NCI-H345 treated with DMSO at 0.1 percent for 48 hours (cell line): Measurements from ENCODE around the gene CCL4L2.
"Not testable (repeated sequence)": the region's sequence is repeated elsewhere in the genome, so short reads cannot be mapped to it uniquely, and the experiment has no call there.

Experiments
- DNase-seq: peaks from one replicate; lab custom pipeline; 2025; ENCODE audit not compliant: unreplicated experiment; lab: John Stamatoyannopoulos, UW

The CCL4L2 gene

GRCh38 chr17:36220737-36221580 is 10.1 kb downstream of the CCL4L2 start:
- not testable (repeated sequence) for DNase-seq

- DNase-seq: not testable (repeated sequence)
Observed at GRCh38 chr17:36221581-36222100, 10.8 kb downstream of the CCL4L2 start.

DNA sequence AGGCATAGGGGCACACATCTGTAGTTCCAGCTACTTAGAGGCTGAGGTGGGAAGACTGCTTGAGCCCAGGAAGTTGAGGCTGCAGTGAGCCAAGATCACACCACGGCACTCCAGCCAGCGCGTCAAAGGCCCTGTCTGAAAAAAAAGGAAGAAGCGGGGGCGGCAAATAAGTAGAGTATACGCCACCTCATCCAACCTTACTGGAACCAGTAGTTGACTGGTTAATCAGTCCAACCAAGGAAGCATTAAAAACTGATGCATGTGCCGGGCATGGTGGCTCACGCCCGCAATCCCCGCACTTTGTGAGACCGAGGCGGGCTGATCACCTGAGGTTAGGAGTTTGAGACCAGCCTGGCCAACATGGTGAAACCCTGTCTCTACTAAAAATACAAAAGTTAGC is 12.1 kb downstream of the CCL4L2 start:
- not testable (repeated sequence) for DNase-seq

DNA sequence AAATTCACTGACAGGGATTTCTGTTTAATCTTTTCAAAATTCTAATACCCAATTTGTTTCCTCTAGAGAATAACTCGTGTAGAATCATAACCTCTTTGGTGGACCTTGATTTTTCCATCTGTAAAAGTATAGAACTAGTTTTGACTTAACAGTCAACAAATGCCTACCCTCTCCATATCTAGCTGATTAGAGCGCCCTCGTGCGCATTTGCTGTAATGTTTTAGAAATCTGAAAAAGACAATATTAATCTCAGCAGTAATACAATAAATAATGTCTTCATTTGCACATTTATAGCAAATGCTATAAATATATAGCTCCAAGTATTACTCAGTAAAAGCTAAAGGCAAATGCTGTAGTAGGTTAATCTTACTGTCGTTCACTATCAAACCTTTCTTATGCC is 18.8 kb downstream of the CCL4L2 start:
- DNase-seq: not testable (repeated sequence)

- DNase-seq: not testable (repeated sequence)
Observed at GRCh38 chr17:36242046-36242445, 31.2 kb downstream of the CCL4L2 start.
